Small intestine (tissue), 7 donors: ENCODE measurements around the gene TGFBI. TPM values are rescaled to one million over a fixed set of nuclear protein-coding genes. Genes with fewer than 3 reads are reported as not detected.

ENCODE experiments used
- DNase-seq, 2 donors: peaks; one replicate each; pipeline versions ENCODE4 v3.0.0 to v3.0.0-alpha.2; 2013
- FAIRE-seq: peaks from 2 replicates; lab custom pipeline; 2012; peaks lifted over from hg19 to GRCh38; lab: Jason Lieb, UNC
- H3K27ac ChIP-seq, 3 donors: one replicate each; pipeline ENCODE4 v1.5.1; 2013; ENCODE audit warnings: low read length in 2 of 3, mild to moderate bottlenecking in 2 of 3, control low read depth in 1 of 3, inconsistent platforms in 1 of 3, low read depth in 1 of 3, moderate library complexity in 1 of 3
- H3K27me3 ChIP-seq, 3 donors: one replicate each; pipeline ENCODE4 v1.6.1; 2013; ENCODE audit warnings: low read length in 3 of 3, inconsistent platforms in 1 of 3; ENCODE audit not compliant: control insufficient read depth in 3 of 3, insufficient read depth in 3 of 3
- H3K36me3 ChIP-seq, 3 donors: one replicate each; pipeline ENCODE4 v1.6.1; 2013; ENCODE audit warnings: low read length in 3 of 3, inconsistent platforms in 1 of 3, low read depth in 1 of 3, mild to moderate bottlenecking in 1 of 3, moderate library complexity in 1 of 3; ENCODE audit not compliant: control insufficient read depth in 3 of 3, insufficient read depth in 2 of 3
- H3K4me1 ChIP-seq, 3 donors: one replicate each; pipeline ENCODE4 v1.6.1; 2013; ENCODE audit warnings: low read length in 2 of 3, inconsistent platforms in 1 of 3, low read depth in 1 of 3, mild to moderate bottlenecking in 1 of 3, moderate library complexity in 1 of 3; ENCODE audit not compliant: control insufficient read depth in 3 of 3, insufficient read depth in 2 of 3
- H3K4me3 ChIP-seq, 3 donors: one replicate each; pipeline ENCODE4 v1.5.1; 2013; ENCODE audit warnings: low read length in 3 of 3, control low read depth in 1 of 3, inconsistent platforms in 1 of 3, low read depth in 1 of 3, mild to moderate bottlenecking in 1 of 3, moderate library complexity in 1 of 3
- H3K9me3 ChIP-seq, 2 donors: one replicate each; pipeline ENCODE4 v1.6.1; 2013; ENCODE audit warnings: low read depth in 1 of 2, low read length in 1 of 2; ENCODE audit not compliant: control insufficient read depth in 2 of 2, insufficient read depth in 1 of 2
- WGBS, 3 donors: extraction: QIAGEN DNeasy Blood & Tissue Kit; methylation state at CpG; one replicate each; pipeline ENCODE4 v1.1.7; 2013; 5-methylcytosine and 5-hydroxymethylcytosine counted together
- polyA plus RNA-seq, 4 donors: library from polyadenylated mRNA; stranded (reverse) in 3 of 4; unstranded in 1 of 4; fragments of 200-250 nt in 3 of 4; fragments of 120-200 nt in 1 of 4; gene quantifications; one replicate each; pipeline versions ENCODE4 v1.2.1 to v1.2.3, GENCODE V29; 2013
- donor health status: healthy with polysubstance abuse.
- donor health status: control.
- donor health status: control.
- donor health status: Bipolar disorder and iron deficiency.
- donor health status: healthy.

Gene TGFBI
- polyA plus RNA-seq, 4 donors, result 4.2 to 114 (median 48.3) TPM

GRCh38 chr5:136023958-136024541, 4.7 kb upstream of the TGFBI start:
- no peak for FAIRE-seq
- DNase-seq, result no peak

GRCh38 chr5:136025900-136026299, 2.9 kb upstream of the TGFBI start:
- Histone ChIP-seq H3K9me3 (no peaks in the 10 kb centered on the region), H3K4me1 (peaks cover 0 to 6% (median 2%) of the 10 kb centered on the region in 3 donors), H3K4me3 (no peak overlapping the region), H3K36me3 (no peaks in the 10 kb centered on the region), H3K27me3 (peaks cover 0 to 30% (median 0%) of the 10 kb centered on the region in 3 donors), H3K27ac (no peak overlapping the region)
- DNase-seq, result no peak
- no peak for FAIRE-seq
- WGBS, 3 donors, result 66 to 78% (median 67%) methylated on average over 2 of the region's 2 CpGs

More at GRCh38 chr5:136023958-136024541, 4.7 kb upstream of the TGFBI start:
- H3K4me3 ChIP-seq, result no peak overlapping the region
- no peaks in the 10 kb centered on the region for H3K9me3 ChIP-seq
- peaks cover 0 to 6% (median 5%) of the 10 kb centered on the region in 3 donors for H3K4me1 ChIP-seq
- peak overlapping the region in 1 of 3 donors; percentile 18 for H3K27ac ChIP-seq
- WGBS, 3 donors, result 66 to 87% (median 75%) methylated on average over 9 of the region's 9 CpGs
- H3K27me3 ChIP-seq, result peaks cover 0 to 17% (median 0%) of the 10 kb centered on the region in 3 donors
- H3K36me3 ChIP-seq, result no peaks in the 10 kb centered on the region

GRCh38 chr5:136026636-136027035, 2.2 kb upstream of the TGFBI start:
- H3K36me3 ChIP-seq, result no peaks in the 10 kb centered on the region
- no peak overlapping the region for H3K27ac ChIP-seq
- FAIRE-seq (no peak), DNase-seq (no peak)
- no peak overlapping the region for H3K4me3 ChIP-seq
- H3K9me3 ChIP-seq, result no peaks in the 10 kb centered on the region
- H3K27me3 ChIP-seq, result peaks cover 0 to 30% (median 0%) of the 10 kb centered on the region in 3 donors
- peaks cover 0 to 6% (median 2%) of the 10 kb centered on the region in 3 donors for H3K4me1 ChIP-seq
- 61 to 86% (median 70%) methylated on average over 3 of the region's 3 CpGs for WGBS, 3 donors

GRCh38 chr5:136027311-136027710, 1.5 kb upstream of the TGFBI start:
- H3K27ac ChIP-seq, result no peak overlapping the region
- FAIRE-seq (no peak), DNase-seq (no peak)
- H3K4me1 ChIP-seq, result peaks cover 0 to 6% (median 2%) of the 10 kb centered on the region in 3 donors
- H3K27me3 ChIP-seq, result peaks cover 0 to 30% (median 0%) of the 10 kb centered on the region in 3 donors
- H3K4me3 ChIP-seq, result no peak overlapping the region
- no peaks in the 10 kb centered on the region for H3K36me3 ChIP-seq
- WGBS, 3 donors, result 91 to 94% (median 92%) methylated on average over 4 of the region's 4 CpGs
- H3K9me3 ChIP-seq, result no peaks in the 10 kb centered on the region

- WGBS, 3 donors, result 37 to 53% (median 42%) methylated on average over 3 of the region's 3 CpGs
- Histone ChIP-seq H3K4me3 (no peak overlapping the region), H3K4me1 (peaks cover 0 to 6% (median 2%) of the 10 kb centered on the region in 3 donors), H3K27ac (no peak overlapping the region), H3K27me3 (peaks cover 0 to 30% (median 0%) of the 10 kb centered on the region in 3 donors), H3K36me3 (no peaks in the 10 kb centered on the region), H3K9me3 (no peaks in the 10 kb centered on the region)
- FAIRE-seq (no peak), DNase-seq (no peak)
Observed at GRCh38 chr5:136028090-136028489, 698 bp upstream of the TGFBI start.

- H3K4me1 ChIP-seq, result peaks cover 0 to 6% (median 2%) of the 10 kb centered on the region in 3 donors
- 73 to 98% (median 90%) methylated on average over 2 of the region's 2 CpGs for WGBS, 3 donors
- FAIRE-seq (no peak), DNase-seq (no peak)
- H3K27me3 ChIP-seq, result peaks cover 0 to 30% (median 0%) of the 10 kb centered on the region in 3 donors
- peak overlapping the region in 1 of 3 donors; percentile 13 for H3K4me3 ChIP-seq
- H3K9me3 ChIP-seq, result no peaks in the 10 kb centered on the region
- peak overlapping the region in 1 of 3 donors; percentile 67 for H3K27ac ChIP-seq
- H3K36me3 ChIP-seq, result peaks cover 0 to 2% (median 0%) of the 10 kb centered on the region in 3 donors
Observed at GRCh38 chr5:136030252-136030651, 1.5 kb downstream of the TGFBI start.

GRCh38 chr5:136030956-136031611, 2.3 kb downstream of the TGFBI start:
- 71 to 90% (median 87%) methylated on average over 8 of the region's 8 CpGs for WGBS, 3 donors
- Histone ChIP-seq H3K4me3 (peak overlapping the region in 1 of 3 donors; percentile 13), H3K4me1 (peaks cover 0 to 6% (median 2%) of the 10 kb centered on the region in 3 donors), H3K9me3 (no peaks in the 10 kb centered on the region), H3K36me3 (peaks cover 0 to 2% (median 0%) of the 10 kb centered on the region in 3 donors), H3K27ac (peak overlapping the region in 1 of 3 donors; percentile 45), H3K27me3 (peaks cover 0 to 30% (median 0%) of the 10 kb centered on the region in 3 donors)
- DNase-seq, result no peak
- no peak for FAIRE-seq

- H3K4me3 ChIP-seq, result no peak overlapping the region
- no peak overlapping the region for H3K27ac ChIP-seq
- H3K36me3 ChIP-seq, result peaks cover 0 to 2% (median 0%) of the 10 kb centered on the region in 3 donors
- H3K9me3 ChIP-seq, result no peaks in the 10 kb centered on the region
- DNase-seq, result no peak
- peaks cover 0 to 9% (median 2%) of the 10 kb centered on the region in 3 donors for H3K4me1 ChIP-seq
- WGBS, 3 donors, result 67 to 82% (median 82%) methylated on average over 6 of the region's 6 CpGs
- H3K27me3 ChIP-seq, result peaks cover 0 to 30% (median 0%) of the 10 kb centered on the region in 3 donors
- no peak for FAIRE-seq
Observed at GRCh38 chr5:136031711-136032110, 2.9 kb downstream of the TGFBI start.
